ENCODE data around the gene MACROD2.

DNA sequence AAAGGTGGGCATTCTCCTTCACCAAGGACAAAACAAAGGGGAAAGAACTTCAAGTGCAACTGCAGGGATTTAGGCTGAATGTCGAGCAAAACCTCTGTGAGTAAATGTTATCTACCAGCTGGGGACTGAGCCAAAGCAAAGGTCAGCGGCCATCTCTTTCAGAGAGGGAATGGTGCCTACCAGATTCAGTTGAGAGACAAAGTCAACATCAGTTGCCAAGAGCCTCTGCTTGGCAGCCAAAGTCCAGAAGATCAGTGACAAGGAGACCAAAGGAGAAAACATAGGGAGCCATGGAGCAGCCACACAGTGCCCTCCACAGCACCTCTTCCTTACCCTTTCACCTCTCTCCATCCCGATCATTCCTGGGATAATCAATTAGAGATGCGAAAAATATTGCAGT, 2105.5 kb downstream of the MACROD2 start:
- TF ChIP-seq POLR2AphosphoS5 (IDR thresholded peaks at IDR 0.05; ENCODE audit: low read depth, low read length) (no peak), TAF1 (IDR thresholded peaks at IDR 0.05; ENCODE audit: borderline replicate concordance, insufficient read depth, low read length) (no peak), SIN3A (IDR thresholded peaks at IDR 0.05; ENCODE audit: borderline replicate concordance, insufficient read depth, low read length) (no peak), FOXP2 (optimal IDR thresholded peaks at IDR 0.05; ENCODE audit: borderline replicate concordance, extremely low read depth, extremely low read length, insufficient read depth) (no peak)
- TF ChIP-seq, protein P1, sequence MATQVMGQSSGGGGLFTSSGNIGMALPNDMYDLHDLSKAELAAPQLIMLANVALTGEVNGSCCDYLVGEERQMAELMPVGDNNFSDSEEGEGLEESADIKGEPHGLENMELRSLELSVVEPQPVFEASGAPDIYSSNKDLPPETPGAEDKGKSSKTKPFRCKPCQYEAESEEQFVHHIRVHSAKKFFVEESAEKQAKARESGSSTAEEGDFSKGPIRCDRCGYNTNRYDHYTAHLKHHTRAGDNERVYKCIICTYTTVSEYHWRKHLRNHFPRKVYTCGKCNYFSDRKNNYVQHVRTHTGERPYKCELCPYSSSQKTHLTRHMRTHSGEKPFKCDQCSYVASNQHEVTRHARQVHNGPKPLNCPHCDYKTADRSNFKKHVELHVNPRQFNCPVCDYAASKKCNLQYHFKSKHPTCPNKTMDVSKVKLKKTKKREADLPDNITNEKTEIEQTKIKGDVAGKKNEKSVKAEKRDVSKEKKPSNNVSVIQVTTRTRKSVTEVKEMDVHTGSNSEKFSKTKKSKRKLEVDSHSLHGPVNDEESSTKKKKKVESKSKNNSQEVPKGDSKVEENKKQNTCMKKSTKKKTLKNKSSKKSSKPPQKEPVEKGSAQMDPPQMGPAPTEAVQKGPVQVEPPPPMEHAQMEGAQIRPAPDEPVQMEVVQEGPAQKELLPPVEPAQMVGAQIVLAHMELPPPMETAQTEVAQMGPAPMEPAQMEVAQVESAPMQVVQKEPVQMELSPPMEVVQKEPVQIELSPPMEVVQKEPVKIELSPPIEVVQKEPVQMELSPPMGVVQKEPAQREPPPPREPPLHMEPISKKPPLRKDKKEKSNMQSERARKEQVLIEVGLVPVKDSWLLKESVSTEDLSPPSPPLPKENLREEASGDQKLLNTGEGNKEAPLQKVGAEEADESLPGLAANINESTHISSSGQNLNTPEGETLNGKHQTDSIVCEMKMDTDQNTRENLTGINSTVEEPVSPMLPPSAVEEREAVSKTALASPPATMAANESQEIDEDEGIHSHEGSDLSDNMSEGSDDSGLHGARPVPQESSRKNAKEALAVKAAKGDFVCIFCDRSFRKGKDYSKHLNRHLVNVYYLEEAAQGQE (IDR thresholded peaks at IDR 0.05; ENCODE audit: insufficient read depth in 1 of 2, low read depth in 2 of 2, low read length in 2 of 2): no peak
